HepG2 (cell line): ENCODE measurements around the gene GTPBP6. TPM values are rescaled to one million over a fixed set of nuclear protein-coding genes. Genes with fewer than 3 reads are reported as not detected.

Experiments
- ARID3A ChIP-seq: IDR thresholded peaks from 2 replicates; pipeline ENCODE4 v1.6.1; 2012; ENCODE audit warnings: low read depth, low read length, improper control_type of control experiment
- CBX5 ChIP-seq: sonication (generic); formaldehyde crosslinking; IDR thresholded peaks from 2 replicates; pipeline ENCODE4 v1.4.0; 2020; ENCODE audit warnings: missing genetic modification reagents, borderline replicate concordance
- DR1 ChIP-seq: sonication (generic); formaldehyde crosslinking; IDR thresholded peaks from 2 replicates; pipeline ENCODE4 v1.8.0; 2021; ENCODE audit warnings: mild to moderate bottlenecking, missing genetic modification reagents, inconsistent platforms
- DRAP1 ChIP-seq: IDR thresholded peaks from 2 replicates; pipeline ENCODE4 v1.6.1; 2016; ENCODE audit warnings: missing genetic modification reagents, missing compliant biosample characterization
- EP300 ChIP-seq, 3 experiments: sonication (generic) in 1 of 3; formaldehyde crosslinking in 1 of 3; IDR thresholded peaks; 2 replicates each; pipeline versions ENCODE4 v1.5.1 to v1.6.1; 2011 to 2020; ENCODE audit warnings: low read depth in 2 of 3, low read length in 2 of 3, borderline replicate concordance in 1 of 3, improper control_type of control experiment in 1 of 3, mild to moderate bottlenecking in 1 of 3, missing genetic modification reagents in 1 of 3, moderate library complexity in 1 of 3
- ETV5 ChIP-seq: IDR thresholded peaks from 2 replicates; pipeline ENCODE4 v1.6.1; 2018; ENCODE audit warnings: missing biosample characterization, missing genetic modification reagents, inconsistent platforms, borderline replicate concordance
- GMEB1 ChIP-seq: sonication (generic); formaldehyde crosslinking; IDR thresholded peaks from 2 replicates; pipeline ENCODE4 v1.5.1; 2020; ENCODE audit warnings: missing genetic modification reagents, mild to moderate bottlenecking, borderline replicate concordance
- HNRNPL ChIP-seq: fragments of 200-400 bp; formaldehyde crosslinking; IDR thresholded peaks from 2 replicates; pipeline ENCODE4 v1.6.1; 2017; ENCODE audit warnings: mild to moderate bottlenecking, low read depth, low read length
- KMT2B ChIP-seq: IDR thresholded peaks from 2 replicates; pipeline ENCODE4 v1.6.1; 2016; ENCODE audit warnings: missing genetic modification reagents, missing compliant biosample characterization
- PHF8 ChIP-seq: sonication (generic); formaldehyde crosslinking; IDR thresholded peaks from 2 replicates; pipeline ENCODE4 v1.5.0; 2020; ENCODE audit warnings: missing genetic modification reagents
- POLR2A ChIP-seq, 2 experiments: IDR thresholded peaks; 2 replicates each; pipeline ENCODE4 v1.6.1; 2011; ENCODE audit warnings: low read depth in 2 of 2, low read length in 2 of 2, mild to moderate bottlenecking in 1 of 2, moderate library complexity in 1 of 2; ENCODE audit not compliant: insufficient read depth in 1 of 2
- RBM39 ChIP-seq: fragments of 200-400 bp; formaldehyde crosslinking; IDR thresholded peaks from one replicate; pipeline ENCODE4 v1.6.1; 2018; ENCODE audit warnings: antibody characterized with exemption, mild to moderate bottlenecking, low read depth, low read length; ENCODE audit not compliant: poor library complexity, severe bottlenecking
- ZNF160 ChIP-seq: sonication (generic); formaldehyde crosslinking; IDR thresholded peaks from 2 replicates; pipeline ENCODE4 v1.8.0; 2022; ENCODE audit warnings: mild to moderate bottlenecking, inconsistent platforms, missing genetic modification reagents
- ZNF18 ChIP-seq: sonication (generic); formaldehyde crosslinking; IDR thresholded peaks from 2 replicates; pipeline ENCODE4 v1.8.0; 2022; ENCODE audit warnings: mild to moderate bottlenecking, missing genetic modification reagents; ENCODE audit not compliant: insufficient replicate concordance
- ZNF607 ChIP-seq: sonication (generic); formaldehyde crosslinking; IDR thresholded peaks from 2 replicates; pipeline ENCODE4 v1.5.1; 2020; ENCODE audit warnings: missing genetic modification reagents, mild to moderate bottlenecking, borderline replicate concordance
- ZSCAN29 ChIP-seq: sonication (generic); formaldehyde crosslinking; conservative IDR thresholded peaks from 2 replicates; pipeline ENCODE4 v1.4.0; 2020; ENCODE audit warnings: mild to moderate bottlenecking, missing genetic modification reagents
- ZSCAN5A ChIP-seq: sonication (generic); formaldehyde crosslinking; IDR thresholded peaks from 2 replicates; pipeline ENCODE4 v1.8.0; 2022; ENCODE audit warnings: mild to moderate bottlenecking, missing genetic modification reagents, borderline replicate concordance
- ZXDC ChIP-seq: sonication (generic); formaldehyde crosslinking; IDR thresholded peaks from 2 replicates; pipeline ENCODE4 v1.5.0; 2020; ENCODE audit warnings: mild to moderate bottlenecking, missing genetic modification reagents
- polyA plus RNA-seq, 8 experiments: library from polyadenylated mRNA; depleted of rRNA in 3 of 8; stranded (reverse) in 7 of 8; unstranded in 1 of 8; fragments of >200 nt; fragmentation: Illumina TruSeq in 4 of 8; extraction: Trizol in 4 of 8; gene quantifications; 2 replicates each; pipeline versions ENCODE4 v1.2.1 to v1.2.3, GENCODE V29; 2011 to 2016; ENCODE audit warnings: low read depth in 4 of 8, missing spikeins in 1 of 8, mixed read lengths in 1 of 8; ENCODE audit not compliant: insufficient read depth in 1 of 8
- total RNA-seq, 5 experiments: library from RNA; depleted of rRNA; stranded (reverse); fragments of >200 nt; fragmentation: Illumina TruSeq; extraction: Trizol; gene quantifications; 2 replicates each; pipeline ENCODE4 v1.2.3, GENCODE V29; 2016; ENCODE audit warnings: low read depth in 1 of 5

Gene GTPBP6
- total and polyA plus RNA-seq, 2 of the 13 experiments (the other 11 are each of a cell fraction or from before 2014, with no cell fraction given) = 20.2 to 39.6 TPM

GRCh38 chrX:275967-276580 lies 42.5 kb downstream of the GTPBP6 start (continued):
- TF ChIP-seq GMEB1 (CRISPR knock-in tag) (peak; percentile 30; the same call in 1 of the 2 replicates), PHF8 (CRISPR knock-in tag) (no peak), EP300 (IDR thresholded peaks at IDR 0.05; ENCODE audit: low read depth in 2 of 2, low read length in 2 of 2) (0 out of 4 replicates have a peak, but pooled peaks of 1 of the 2 experiments have one; percentile 16), EP300 (CRISPR knock-in tag; IDR thresholded peaks at IDR 0.05; ENCODE audit: borderline replicate concordance) (no peak), CBX5 (CRISPR knock-in tag) (no peak), POLR2A (IDR thresholded peaks at IDR 0.05; ENCODE audit: insufficient read depth in 1 of 2, low read depth in 2 of 2, low read length in 2 of 2) (peak in 1 of 2 experiments; percentile 97; a peak in 2 of 4 replicates), ZNF18 (CRISPR knock-in tag) (peak; percentile 65), HNRNPL (0 out of 2 replicates have a peak, but pooled peaks have one; percentile 16), DR1 (CRISPR knock-in tag) (peak; percentile 92), ZSCAN29 (no peak), ZXDC (CRISPR knock-in tag) (no peak), ZNF607 (0 out of 2 replicates have a peak, but pooled peaks have one; percentile 42), ZSCAN5A (no peak), ZNF160 (CRISPR knock-in tag) (no peak), RBM39 (peak; percentile 69), ETV5 (CRISPR knock-in tag) (no peak; the same call in 1 of the 2 replicates), KMT2B (no peak), DRAP1 (CRISPR knock-in tag) (peak; percentile 98), ARID3A (no peak)
